GM12874 (cell line): ENCODE data around the gene PHKB.

ENCODE experiments used
- TF ChIP-seq, protein P1 (sequence below): IDR thresholded peaks from 2 replicates; pipeline ENCODE4 v1.5.1; 2011; ENCODE audit warnings: low read depth, mild to moderate bottlenecking, control low read depth, low read length, moderate library complexity; ENCODE audit not compliant: insufficient read depth

Gene PHKB

DNA sequence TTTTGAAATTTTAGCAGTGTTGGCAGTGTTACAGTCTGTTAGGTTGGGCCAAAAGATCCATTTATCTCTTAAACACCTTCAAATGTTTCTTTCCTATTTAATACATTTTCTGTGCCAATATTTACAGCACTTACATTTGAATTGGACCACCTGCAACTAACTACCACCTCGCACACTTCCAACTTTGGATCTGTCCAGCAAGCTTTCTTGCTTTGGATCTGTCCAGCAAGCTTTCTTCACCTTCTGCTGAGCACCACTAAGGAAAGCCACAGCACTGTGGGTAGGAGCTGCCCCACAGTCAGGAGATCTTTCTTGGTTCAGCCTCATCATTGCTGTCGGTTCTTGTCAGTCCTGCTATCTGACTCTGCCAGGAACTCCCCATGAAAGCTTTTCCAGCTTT lies 129.3 kb downstream of the PHKB start:
- TF ChIP-seq, protein P1, sequence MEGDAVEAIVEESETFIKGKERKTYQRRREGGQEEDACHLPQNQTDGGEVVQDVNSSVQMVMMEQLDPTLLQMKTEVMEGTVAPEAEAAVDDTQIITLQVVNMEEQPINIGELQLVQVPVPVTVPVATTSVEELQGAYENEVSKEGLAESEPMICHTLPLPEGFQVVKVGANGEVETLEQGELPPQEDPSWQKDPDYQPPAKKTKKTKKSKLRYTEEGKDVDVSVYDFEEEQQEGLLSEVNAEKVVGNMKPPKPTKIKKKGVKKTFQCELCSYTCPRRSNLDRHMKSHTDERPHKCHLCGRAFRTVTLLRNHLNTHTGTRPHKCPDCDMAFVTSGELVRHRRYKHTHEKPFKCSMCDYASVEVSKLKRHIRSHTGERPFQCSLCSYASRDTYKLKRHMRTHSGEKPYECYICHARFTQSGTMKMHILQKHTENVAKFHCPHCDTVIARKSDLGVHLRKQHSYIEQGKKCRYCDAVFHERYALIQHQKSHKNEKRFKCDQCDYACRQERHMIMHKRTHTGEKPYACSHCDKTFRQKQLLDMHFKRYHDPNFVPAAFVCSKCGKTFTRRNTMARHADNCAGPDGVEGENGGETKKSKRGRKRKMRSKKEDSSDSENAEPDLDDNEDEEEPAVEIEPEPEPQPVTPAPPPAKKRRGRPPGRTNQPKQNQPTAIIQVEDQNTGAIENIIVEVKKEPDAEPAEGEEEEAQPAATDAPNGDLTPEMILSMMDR = no peak

DNA sequence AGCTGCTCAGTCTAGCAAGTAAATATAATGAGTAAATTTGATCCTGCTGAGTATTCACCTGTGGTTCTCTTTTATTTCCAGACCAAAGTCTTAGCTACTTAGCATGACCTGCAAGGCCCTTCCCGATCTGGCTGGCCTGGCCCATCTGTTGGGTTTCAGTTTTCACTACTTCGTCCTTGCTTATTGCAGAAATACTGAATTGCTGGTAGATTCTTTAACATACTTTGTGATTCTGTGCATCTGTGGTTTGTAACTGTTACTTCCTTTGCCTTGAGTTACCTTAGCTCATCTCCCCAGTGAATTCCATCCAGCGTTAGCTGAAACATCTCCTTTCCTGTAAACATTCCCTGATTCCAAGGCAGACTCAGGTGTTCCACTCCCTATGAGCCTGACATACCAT lies 131.1 kb downstream of the PHKB start:
- TF ChIP-seq, protein P1 = no peak

DNA sequence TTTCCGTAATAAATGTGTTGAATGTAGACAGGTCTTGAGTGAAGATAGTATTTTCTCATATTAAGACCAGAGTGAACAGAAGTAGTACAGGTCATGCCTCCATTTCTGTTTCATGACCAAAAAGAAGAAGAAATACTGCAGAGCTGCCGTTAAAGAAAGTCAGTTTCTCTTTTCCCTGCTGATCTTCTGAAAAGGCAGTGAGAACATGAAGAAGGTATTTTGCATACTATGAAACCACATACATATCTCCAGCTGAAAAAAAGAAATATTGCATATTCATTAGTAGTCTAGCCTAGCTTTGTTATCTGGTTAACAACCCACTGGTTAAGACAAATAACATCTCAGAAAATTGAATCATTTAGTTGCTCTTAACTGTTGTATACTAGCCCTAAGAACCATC lies 138.4 kb downstream of the PHKB start:
- TF ChIP-seq, protein P1 = no peak

DNA sequence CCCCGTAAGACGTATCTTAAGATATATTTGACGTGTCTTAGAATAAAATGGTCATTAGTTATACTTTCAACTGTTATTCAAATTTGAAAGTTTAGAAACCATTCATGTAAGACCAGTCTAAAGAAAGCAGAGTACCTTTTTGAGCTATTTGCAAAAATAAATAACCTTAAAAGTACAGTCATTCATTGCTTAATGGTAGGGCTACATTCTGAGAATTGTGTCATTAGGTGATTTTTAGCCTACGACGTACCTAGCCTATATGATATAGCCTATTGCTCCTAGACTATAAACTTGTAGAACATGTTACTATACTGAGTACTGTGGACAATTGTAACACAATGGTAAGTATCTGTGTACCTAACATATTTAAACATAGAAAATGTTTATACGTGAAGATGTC lies 139.2 kb downstream of the PHKB start:
- TF ChIP-seq, protein P1 = no peak

DNA sequence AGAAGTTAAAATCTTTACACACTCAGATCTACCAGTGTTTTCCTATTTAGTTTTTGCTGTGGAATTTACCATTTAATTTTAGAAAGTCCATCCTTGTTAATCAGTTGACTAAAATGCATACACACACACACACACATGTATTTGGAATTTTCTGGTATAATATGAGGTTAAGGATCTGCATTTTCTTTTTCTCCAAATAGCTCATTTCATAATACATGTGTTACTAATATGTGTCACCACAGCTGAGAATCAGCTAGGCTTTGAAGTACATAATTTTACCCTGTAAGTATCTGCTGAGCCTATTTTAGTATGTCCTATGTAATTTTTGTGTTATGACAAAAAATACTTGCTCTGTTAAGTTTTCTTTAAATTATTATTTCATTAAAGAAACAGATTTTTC lies 143.2 kb downstream of the PHKB start:
- TF ChIP-seq, protein P1 = no peak

DNA sequence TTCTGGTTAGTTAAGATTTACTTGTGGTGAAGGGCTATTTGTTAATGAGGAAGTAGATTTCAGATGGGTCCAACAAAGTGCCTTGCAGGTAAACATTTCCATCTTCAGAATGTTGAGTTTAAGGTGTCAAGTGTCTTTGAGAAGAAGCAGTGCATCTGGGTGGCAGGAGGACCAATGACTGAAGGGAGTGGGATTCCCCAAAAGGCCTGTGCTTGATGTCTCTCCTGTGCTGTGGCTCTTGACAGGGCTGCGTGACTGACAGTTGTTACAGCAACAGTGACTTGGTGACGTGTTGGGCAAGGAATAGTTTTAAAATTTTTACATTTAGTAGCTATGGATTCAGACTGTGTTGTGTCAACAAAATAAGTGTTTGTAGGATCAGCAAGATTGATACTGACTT lies 149.9 kb downstream of the PHKB start:
- TF ChIP-seq, protein P1 = no peak

DNA sequence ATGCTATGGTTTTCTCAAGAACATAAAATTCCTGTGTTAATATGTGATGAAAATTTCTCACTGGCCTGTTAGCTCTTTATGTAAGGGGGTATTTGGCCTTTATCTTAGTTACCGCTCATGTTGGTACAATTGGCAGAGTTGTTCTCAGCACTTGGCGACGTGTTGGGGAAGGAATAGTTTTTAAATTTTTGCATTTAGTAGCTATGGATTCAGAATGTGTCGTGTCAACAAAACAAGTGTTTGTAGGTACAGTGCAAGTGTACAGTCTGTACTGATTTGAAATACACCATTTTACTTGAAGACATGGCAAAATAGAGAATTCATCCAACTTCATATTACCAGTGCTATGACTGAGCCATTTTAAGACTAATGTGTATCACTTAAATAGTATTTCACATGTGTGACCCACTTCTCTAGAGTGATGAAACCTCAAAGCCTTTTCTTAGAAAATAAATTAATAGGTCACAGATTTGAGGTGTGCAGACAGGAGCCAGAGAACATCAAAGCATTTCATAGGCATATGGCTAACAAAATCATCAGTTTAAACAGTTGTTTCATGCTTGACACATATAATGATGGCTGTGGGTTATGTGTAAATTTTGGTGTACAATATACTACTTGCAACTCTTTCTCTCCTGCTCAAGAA lies 150.8 kb downstream of the PHKB start:
- TF ChIP-seq, protein P1 = no peak
